ENCODE measurements around the gene PPIA.

The PPIA gene

DNA sequence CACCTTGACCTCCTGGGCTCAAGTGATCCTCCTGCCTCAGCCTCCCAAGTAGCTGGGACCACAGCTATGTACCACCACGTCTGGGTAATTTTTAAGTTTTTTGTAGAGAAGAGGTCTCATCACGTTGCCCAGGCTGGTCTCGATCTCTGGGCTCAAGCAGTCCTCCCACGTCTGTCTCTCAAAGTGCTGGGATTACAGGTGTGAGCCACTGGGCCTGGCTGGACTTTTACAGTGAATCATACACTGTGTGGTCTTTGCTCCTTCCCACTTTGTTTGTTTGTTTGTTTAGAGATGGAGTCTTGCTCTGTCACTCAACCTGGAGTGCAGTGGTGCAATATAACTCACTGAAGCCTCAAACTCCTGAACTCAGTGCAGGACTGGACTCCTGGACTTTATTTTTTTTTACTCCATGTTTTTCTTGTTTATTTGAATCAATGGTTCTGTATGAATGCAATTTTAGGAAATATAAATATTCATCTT lies 12.5 kb downstream of the PPIA start:
- TF ChIP-seq, protein P1, sequence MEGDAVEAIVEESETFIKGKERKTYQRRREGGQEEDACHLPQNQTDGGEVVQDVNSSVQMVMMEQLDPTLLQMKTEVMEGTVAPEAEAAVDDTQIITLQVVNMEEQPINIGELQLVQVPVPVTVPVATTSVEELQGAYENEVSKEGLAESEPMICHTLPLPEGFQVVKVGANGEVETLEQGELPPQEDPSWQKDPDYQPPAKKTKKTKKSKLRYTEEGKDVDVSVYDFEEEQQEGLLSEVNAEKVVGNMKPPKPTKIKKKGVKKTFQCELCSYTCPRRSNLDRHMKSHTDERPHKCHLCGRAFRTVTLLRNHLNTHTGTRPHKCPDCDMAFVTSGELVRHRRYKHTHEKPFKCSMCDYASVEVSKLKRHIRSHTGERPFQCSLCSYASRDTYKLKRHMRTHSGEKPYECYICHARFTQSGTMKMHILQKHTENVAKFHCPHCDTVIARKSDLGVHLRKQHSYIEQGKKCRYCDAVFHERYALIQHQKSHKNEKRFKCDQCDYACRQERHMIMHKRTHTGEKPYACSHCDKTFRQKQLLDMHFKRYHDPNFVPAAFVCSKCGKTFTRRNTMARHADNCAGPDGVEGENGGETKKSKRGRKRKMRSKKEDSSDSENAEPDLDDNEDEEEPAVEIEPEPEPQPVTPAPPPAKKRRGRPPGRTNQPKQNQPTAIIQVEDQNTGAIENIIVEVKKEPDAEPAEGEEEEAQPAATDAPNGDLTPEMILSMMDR (IDR thresholded peaks at IDR 0.05; ENCODE audit: low read depth, low read length, missing control alignments), result no peak
- no peak overlapping the region for H3K4me3 ChIP-seq (ENCODE audit: low read depth, low read length)
- DNase-seq (ENCODE audit: low read depth), result no peak

DNA sequence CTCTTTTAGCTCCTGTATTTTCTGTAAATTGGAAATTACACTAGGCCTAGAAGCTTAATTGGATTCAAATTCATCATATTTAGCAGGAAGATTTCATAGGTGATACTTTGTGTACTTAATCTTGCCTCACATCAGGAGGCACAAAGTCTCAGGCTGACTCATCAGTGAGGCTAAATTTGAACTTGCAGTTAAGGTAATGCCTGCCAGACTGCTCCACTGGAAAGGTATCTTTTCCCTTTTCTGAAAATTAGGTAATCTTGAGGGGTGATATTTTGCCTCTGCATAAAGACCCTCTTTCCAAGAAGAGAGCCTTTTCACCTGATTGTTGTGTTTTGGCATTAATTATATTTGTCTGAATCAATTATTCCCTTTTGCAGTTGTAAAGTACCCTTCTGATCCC lies 14.6 kb downstream of the PPIA start:
- no peak for DNase-seq (ENCODE audit: low read depth)

DNA sequence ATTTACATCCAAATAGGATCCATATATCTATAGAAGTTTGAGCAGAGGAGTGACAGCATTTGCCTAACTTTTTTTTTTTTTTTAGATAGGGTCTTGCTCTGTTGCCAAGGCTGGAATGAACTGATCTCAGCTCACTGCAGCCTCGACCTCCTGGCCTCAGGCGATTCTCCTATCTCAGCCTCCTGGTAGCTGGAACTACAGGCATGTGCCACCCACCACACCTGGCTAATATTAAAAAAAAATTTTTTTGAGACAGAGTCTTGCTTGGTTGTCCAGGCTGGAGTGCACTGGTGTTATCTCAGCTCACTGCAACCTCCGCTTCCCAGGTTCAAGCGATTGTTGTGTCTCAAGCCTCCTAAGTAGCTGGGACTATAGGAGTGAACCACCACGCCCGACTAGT lies 15.1 kb downstream of the PPIA start:
- TF ChIP-seq, protein P1 (IDR thresholded peaks at IDR 0.05; ENCODE audit: low read depth, low read length, missing control alignments), result no peak
- no peak for DNase-seq (ENCODE audit: low read depth)

More for the DNA sequence above, 14.6 kb downstream of the PPIA start:
- TF ChIP-seq, protein P1 (IDR thresholded peaks at IDR 0.05; ENCODE audit: low read depth, low read length, missing control alignments), result no peak
- H3K4me3 ChIP-seq (ENCODE audit: low read depth, low read length), result no peak overlapping the region

DNA sequence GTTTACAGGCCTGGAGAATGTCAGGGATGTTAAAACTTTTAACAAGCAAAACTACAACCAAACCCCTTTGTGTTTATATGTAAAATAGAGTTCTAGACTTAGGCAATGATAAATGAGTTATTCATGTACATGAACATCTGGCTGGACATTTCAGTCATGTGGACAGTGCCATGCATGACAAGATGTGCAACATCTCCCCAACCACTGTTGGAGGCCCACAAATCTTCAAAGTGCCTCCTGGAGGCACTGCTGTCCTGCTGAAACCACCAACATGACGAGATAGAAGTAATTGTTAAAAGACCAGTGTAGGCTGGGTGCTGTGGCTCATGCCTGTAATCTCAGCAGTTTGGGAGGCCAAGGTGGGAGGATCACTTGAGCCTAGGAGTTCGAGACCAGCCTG lies 18.4 kb downstream of the PPIA start:
- TF ChIP-seq, protein P1 (IDR thresholded peaks at IDR 0.05; ENCODE audit: low read depth, low read length, missing control alignments), result no peak
- H3K4me3 ChIP-seq (ENCODE audit: low read depth, low read length), result no peak overlapping the region
- no peak for DNase-seq (ENCODE audit: low read depth)

More for the DNA sequence above, 15.1 kb downstream of the PPIA start:
- no peak overlapping the region for H3K4me3 ChIP-seq (ENCODE audit: low read depth, low read length)

DNA sequence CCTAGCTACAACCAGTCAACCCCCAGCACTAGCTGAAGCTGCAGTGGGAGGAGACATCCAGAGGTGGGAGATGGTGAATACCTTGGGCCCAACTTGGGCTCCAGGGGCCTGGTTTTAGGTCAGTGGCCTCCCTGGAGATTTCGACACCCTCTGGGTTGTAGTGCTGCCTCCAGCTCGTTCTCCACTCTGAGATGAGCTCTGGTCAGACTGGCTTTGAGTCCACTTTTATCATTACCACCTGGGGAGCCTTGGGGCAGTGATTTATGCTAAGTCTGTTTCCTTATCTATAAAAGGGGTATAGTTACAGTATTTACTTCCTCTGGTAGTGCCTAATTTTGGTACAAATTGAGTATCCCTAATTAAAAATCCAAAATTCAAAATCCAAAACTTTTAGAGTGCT lies 22.8 kb downstream of the PPIA start:
- DNase-seq (ENCODE audit: low read depth), result no peak
- no peak overlapping the region for H3K4me3 ChIP-seq (ENCODE audit: low read depth, low read length)
- TF ChIP-seq, protein P1 (IDR thresholded peaks at IDR 0.05; ENCODE audit: low read depth, low read length, missing control alignments), result no peak

DNA sequence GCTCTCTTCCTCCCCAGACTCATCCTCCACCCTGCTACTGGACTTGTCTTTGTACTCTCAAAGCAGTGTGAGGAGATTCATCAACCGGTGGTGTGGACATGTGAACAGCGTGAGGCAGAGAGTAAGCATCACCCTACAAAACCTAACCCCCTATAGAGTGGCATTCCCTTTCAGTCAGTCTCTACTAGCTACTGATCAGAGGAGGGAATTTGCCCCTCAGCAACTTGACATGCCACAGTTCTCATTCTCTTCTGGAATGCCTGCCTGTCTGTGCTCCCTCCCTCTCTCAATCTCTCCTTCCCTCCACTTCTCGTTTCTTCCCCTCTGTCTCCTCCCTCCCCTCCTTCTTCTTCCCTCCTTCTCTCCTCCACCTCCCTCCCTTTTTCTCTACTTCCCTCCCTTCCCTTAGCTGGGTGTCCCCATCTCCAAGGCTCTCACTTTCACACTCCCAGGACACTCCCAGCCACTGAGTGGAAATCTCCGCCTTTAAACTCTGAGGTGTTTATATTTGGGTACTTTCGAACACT lies 26.8 kb downstream of the PPIA start:
- DNase-seq (ENCODE audit: low read depth), result no peak
- TF ChIP-seq, protein P1 (IDR thresholded peaks at IDR 0.05; ENCODE audit: low read depth, low read length, missing control alignments), result no peak
- no peak overlapping the region for H3K4me3 ChIP-seq (ENCODE audit: low read depth, low read length)

DNA sequence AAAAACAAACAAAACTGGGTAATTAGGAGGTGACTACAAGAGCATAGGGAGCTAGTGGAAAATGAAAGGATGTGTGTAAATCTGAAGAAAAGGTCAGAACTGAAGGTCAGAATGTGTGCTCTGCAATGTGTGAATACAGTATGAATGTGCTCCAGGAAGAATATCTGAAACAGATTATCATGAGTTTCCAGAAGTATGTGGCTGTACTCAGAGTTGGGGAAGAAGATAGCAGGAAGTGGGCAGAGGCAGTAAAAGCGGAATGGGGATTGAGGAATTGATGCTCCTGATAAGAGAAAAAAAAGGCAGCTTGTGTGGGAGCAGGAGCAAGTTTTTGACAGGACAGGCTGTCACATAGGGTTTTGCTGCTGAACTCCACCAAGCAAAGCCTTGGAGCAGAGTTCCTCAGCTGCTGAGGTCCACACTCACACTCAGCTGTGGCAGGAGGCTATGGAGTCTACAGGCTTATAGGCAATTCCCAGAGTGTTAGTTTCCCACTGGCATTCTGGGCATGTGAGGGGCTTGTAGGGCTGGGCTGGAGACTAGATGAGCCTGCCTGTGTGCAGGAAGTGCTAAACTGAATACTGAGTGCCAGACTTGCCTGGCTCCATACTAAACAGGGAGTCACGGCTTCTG lies 28.5 kb downstream of the PPIA start:
- no peak for DNase-seq (ENCODE audit: low read depth)
- TF ChIP-seq, protein P1 (IDR thresholded peaks at IDR 0.05; ENCODE audit: low read depth, low read length, missing control alignments), result no peak
- H3K4me3 ChIP-seq (ENCODE audit: low read depth, low read length), result no peak overlapping the region
